ENCODE data around the gene LATS1. TPM values are rescaled to one million over a fixed set of nuclear protein-coding genes. Genes with fewer than 3 reads are reported as not detected.
A peak's percentile ranks its signal among the peaks of the same experiment; 100 is the strongest.
"Not testable (repeated sequence)": the region's sequence is repeated elsewhere in the genome, so short reads cannot be mapped to it uniquely, and the experiment has no call there.

Gene LATS1
- total and polyA plus RNA-seq, 2 donors from 2014 or later: 3.3 to 32.4 TPM

DNA sequence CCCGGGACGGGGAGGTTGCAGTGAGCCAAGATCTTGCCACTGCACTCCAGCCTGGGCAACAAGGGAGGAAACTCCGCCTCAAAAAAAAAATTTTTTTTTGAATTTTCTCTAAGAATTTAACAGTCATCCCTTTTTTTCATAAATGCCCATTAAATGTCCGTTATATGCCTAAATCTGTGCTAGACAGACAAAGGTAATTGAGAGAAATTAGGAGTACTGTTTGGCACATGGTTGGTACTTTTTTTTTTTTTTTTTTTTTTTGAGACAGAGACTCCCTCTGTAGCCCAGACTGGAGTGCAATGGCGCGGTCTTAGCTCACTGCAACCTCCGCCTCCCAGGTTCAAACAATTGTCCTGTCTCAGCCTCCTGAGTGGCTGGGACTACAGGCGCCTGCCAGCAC, 33.3 kb upstream of the LATS1 start:
- no peaks in the 10 kb centered on the region for H3K9me3 ChIP-seq (ENCODE audit: control insufficient read depth in 2 of 3, insufficient read depth in 1 of 3, low read length in 3 of 3)
- H3K27ac ChIP-seq (ENCODE audit: low read depth in 2 of 2, low read length in 2 of 2): no peak overlapping the region
- H3K4me3 ChIP-seq (ENCODE audit: low read length in 3 of 3): no peak overlapping the region
- no peaks in the 10 kb centered on the region for H3K36me3 ChIP-seq (ENCODE audit: control insufficient read depth in 2 of 3, insufficient read depth in 3 of 3, low read length in 3 of 3)
- H3K27me3 ChIP-seq (ENCODE audit: control insufficient read depth, insufficient read depth, low read length): no peaks in the 10 kb centered on the region
- TF ChIP-seq, protein P1, sequence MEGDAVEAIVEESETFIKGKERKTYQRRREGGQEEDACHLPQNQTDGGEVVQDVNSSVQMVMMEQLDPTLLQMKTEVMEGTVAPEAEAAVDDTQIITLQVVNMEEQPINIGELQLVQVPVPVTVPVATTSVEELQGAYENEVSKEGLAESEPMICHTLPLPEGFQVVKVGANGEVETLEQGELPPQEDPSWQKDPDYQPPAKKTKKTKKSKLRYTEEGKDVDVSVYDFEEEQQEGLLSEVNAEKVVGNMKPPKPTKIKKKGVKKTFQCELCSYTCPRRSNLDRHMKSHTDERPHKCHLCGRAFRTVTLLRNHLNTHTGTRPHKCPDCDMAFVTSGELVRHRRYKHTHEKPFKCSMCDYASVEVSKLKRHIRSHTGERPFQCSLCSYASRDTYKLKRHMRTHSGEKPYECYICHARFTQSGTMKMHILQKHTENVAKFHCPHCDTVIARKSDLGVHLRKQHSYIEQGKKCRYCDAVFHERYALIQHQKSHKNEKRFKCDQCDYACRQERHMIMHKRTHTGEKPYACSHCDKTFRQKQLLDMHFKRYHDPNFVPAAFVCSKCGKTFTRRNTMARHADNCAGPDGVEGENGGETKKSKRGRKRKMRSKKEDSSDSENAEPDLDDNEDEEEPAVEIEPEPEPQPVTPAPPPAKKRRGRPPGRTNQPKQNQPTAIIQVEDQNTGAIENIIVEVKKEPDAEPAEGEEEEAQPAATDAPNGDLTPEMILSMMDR (IDR thresholded peaks at IDR 0.05; ENCODE audit: borderline replicate concordance, extremely low read depth, insufficient read depth): no peak
- FAIRE-seq: no peak
- DNase-seq: no peak
- no peak overlapping the region for H3K9ac ChIP-seq (ENCODE audit: low read length in 3 of 3)
- peaks cover 0 to 7% (median 2%) of the 10 kb centered on the region in 3 donors for H3K4me1 ChIP-seq (ENCODE audit: control insufficient read depth in 2 of 3, insufficient read depth in 2 of 3, low read depth in 1 of 3, low read length in 3 of 3)
- intact Hi-C loops (cut with DNase I): no loop called here

DNA sequence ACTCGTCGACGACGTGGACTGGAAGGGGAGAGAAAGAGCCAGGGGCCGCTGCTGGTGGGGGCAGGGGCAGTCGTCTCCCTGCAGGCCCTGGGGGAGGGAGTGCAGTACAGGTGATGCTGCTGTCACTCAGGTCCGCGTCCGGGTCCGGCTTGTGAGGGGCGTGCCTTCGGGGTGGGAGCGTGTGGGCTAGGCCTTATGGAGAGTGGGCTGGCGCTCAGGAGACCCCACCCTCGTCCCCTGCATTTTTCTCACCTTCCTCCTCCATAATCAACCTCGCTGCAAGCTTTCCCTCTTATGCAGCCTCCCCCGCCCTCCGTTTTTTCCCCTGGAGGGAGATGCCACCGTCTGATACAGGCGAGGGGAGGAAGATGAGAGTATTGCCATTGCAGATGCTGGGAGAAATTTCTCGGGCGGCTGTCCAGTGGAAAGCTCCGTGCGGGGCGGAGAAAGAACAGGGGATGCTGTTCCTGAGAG, 32.3 kb upstream of the LATS1 start:
- H3K4me1 ChIP-seq (ENCODE audit: control insufficient read depth in 2 of 3, insufficient read depth in 2 of 3, low read depth in 1 of 3, low read length in 3 of 3): peaks cover 0 to 8% (median 7%) of the 10 kb centered on the region in 3 donors
- FAIRE-seq: no peak

DNA sequence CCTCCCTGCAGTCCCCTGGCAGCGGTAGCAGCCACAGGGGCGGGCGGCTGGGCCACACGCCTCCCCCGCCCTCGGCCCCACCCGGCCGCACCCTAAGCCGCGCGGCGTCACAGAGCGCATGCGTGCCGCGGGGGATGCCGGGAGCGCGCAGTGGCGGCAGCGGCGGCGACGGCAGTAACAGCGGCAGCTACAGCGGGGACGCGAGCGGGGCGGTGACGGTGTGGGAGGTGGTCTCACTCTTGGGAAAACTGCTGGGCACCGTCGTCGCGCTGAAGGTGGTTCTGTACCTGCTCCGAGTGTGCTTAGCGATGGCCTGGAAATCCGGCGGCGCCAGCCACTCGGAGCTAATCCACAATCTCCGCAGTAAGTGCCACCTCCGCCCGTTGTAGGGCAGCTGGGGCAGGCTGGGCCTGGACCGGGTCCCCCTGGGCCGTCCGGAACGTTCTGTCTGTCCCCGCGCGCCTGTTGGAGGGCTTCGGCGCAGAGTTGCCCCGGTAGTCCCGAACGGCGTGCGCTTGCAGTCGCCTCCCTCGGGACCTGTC, 31.8 kb upstream of the LATS1 start, which contains the start of gene PCMT1:
Gene PCMT1, plus strand, starts transcription at position 148 of the 542 bp plus-strand sequence. Its CDS starts 161 bp downstream, at position 309.
- intact Hi-C loops (cut with DNase I): no loop called here
- Histone ChIP-seq H3K4me1 (ENCODE audit: control insufficient read depth in 2 of 3, insufficient read depth in 2 of 3, low read depth in 1 of 3, low read length in 3 of 3) (peaks cover 0 to 8% (median 7%) of the 10 kb centered on the region in 3 donors), H3K27me3 (ENCODE audit: control insufficient read depth, insufficient read depth, low read length) (no peaks in the 10 kb centered on the region)

More for the DNA sequence above, 32.3 kb upstream of the LATS1 start:
- peak overlapping the region; percentile 81 to 84 for H3K27ac ChIP-seq (ENCODE audit: low read depth in 2 of 2, low read length in 2 of 2)
- TF ChIP-seq, protein P1 (IDR thresholded peaks at IDR 0.05; ENCODE audit: borderline replicate concordance, extremely low read depth, insufficient read depth): no peak
- intact Hi-C loops (cut with DNase I): no loop called here
- no peaks in the 10 kb centered on the region for H3K27me3 ChIP-seq (ENCODE audit: control insufficient read depth, insufficient read depth, low read length)
- H3K36me3 ChIP-seq (ENCODE audit: control insufficient read depth in 2 of 3, insufficient read depth in 3 of 3, low read length in 3 of 3): no peaks in the 10 kb centered on the region
- DNase-seq: peak; percentile 79 to 91 (median 84)
- peak overlapping the region; percentile 74 to 93 (median 79) for H3K9ac ChIP-seq (ENCODE audit: low read length in 3 of 3)
- no peaks in the 10 kb centered on the region for H3K9me3 ChIP-seq (ENCODE audit: control insufficient read depth in 2 of 3, insufficient read depth in 1 of 3, low read length in 3 of 3)
- peak overlapping the region; percentile 86 to 93 (median 88) for H3K4me3 ChIP-seq (ENCODE audit: low read length in 3 of 3)

DNA sequence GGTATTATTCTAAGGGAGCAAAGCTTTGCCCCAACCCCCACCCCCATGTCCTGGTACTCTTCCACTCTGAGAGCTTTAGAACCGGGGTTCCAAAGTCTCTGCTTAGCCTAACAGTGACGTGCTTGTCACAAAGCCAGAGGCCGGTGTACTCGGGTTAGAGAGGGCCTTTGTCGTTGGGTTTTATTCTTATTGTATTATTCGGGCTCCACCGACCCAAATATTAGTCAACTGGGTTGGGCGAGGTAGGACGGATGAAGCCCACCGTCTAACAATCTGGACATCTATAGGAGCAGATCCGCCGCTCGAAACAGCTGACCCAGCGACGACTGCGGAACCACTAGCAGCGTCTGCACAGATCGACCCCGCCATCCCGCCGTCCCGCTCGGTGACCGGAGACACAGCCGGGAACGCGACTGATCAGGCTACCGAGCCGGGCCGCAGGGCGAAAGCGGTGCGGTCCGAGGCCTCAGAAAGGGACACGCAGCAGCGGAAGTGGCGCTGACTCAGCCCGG, 31.2 kb upstream of the LATS1 start:
- H3K9ac ChIP-seq (ENCODE audit: low read length in 3 of 3): peak overlapping the region in 2 of 3 donors; percentile 26 to 58
- H3K9me3 ChIP-seq (ENCODE audit: control insufficient read depth in 2 of 3, insufficient read depth in 1 of 3, low read length in 3 of 3); intact Hi-C loops (cut with DNase I); H3K27me3 ChIP-seq (ENCODE audit: control insufficient read depth, insufficient read depth, low read length); H3K36me3 ChIP-seq (ENCODE audit: control insufficient read depth in 2 of 3, insufficient read depth in 3 of 3, low read length in 3 of 3); H3K4me1 ChIP-seq (ENCODE audit: control insufficient read depth in 2 of 3, insufficient read depth in 2 of 3, low read depth in 1 of 3, low read length in 3 of 3); DNase-seq; FAIRE-seq: not testable (repeated sequence)
- H3K27ac ChIP-seq (ENCODE audit: low read depth in 2 of 2, low read length in 2 of 2): peak overlapping the region; percentile 81 to 84
- peak overlapping the region; percentile 20 to 86 (median 65) for H3K4me3 ChIP-seq (ENCODE audit: low read length in 3 of 3)

More for the DNA sequence above, 31.8 kb upstream of the LATS1 start, which contains the start of gene PCMT1:
- Histone ChIP-seq H3K9ac (ENCODE audit: low read length in 3 of 3) (peak within 1 kb of the TSS; percentile 74 to 93 (median 79)), H3K36me3 (ENCODE audit: control insufficient read depth in 2 of 3, insufficient read depth in 3 of 3, low read length in 3 of 3) (no peaks in the 10 kb centered on the region), H3K9me3 (ENCODE audit: control insufficient read depth in 2 of 3, insufficient read depth in 1 of 3, low read length in 3 of 3) (no peaks in the 10 kb centered on the region), H3K27ac (ENCODE audit: low read depth in 2 of 2, low read length in 2 of 2) (peak within 1 kb of the TSS; percentile 81 to 84), H3K4me3 (ENCODE audit: low read length in 3 of 3) (peak within 1 kb of the TSS; percentile 86 to 93 (median 88))
- TF ChIP-seq, protein P1 (IDR thresholded peaks at IDR 0.05; ENCODE audit: borderline replicate concordance, extremely low read depth, insufficient read depth): no peak
- FAIRE-seq: no peak
- DNase-seq: peak; percentile 91 to 97 (median 95)

Measured in kidney (tissue), 14 donors.